GM21723 (cell line): Measurements from ENCODE around the gene GNAT2.

Experiments
- ATAC-seq: cut with Tn5 transposase; IDR thresholded peaks from one replicate; pipeline ENCODE4 v1.9.1; 2021; ENCODE audit warnings: mild to moderate bottlenecking, moderate library complexity; ENCODE audit not compliant: unreplicated experiment

The GNAT2 gene

DNA sequence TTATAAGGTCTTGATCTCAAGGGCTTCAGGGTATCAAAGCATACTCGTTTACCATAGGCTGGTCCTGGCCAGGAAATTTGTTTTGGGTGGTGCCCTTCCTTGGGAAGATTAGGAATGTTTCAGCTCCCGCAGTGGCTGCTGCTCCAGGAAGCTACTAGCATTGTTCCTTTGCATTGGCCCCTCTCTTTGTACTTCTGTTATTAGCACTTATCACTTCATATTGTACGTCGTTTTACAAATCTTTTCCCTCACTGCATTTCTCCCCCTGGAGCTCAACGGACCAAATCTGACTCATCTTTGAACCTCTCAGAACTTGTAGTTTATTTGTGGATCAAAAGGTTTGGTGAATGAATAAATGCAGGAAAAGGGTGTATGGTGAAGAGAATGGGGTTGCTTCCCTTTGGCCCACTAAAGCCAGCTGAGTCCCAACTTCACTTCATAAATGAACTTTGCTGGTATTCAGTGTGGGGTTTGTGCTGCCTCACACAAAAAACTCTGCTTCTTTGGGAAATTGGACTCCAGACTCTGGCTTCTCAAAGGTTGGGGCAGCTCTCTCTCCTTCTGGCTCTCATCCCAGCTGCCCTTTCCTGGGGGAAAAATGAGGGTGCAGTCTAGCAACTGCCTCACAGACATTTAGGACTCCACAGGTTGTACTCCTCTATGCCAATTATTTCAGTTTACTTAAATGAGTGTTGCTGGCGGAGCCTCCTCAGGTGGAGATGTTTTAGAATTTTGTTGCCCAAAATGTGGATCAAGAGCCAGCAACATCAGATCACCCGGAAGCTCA is 5.9 kb downstream of the GNAT2 start:
- ATAC-seq, result no peak

- no peak for ATAC-seq
Measured at GRCh38 chr1:109611308-109611990, 8.0 kb downstream of the GNAT2 start.

GRCh38 chr1:109610609-109611307 is 8.7 kb downstream of the GNAT2 start:
- no peak for ATAC-seq

GRCh38 chr1:109609881-109610280 is 9.5 kb downstream of the GNAT2 start:
- no peak for ATAC-seq

DNA sequence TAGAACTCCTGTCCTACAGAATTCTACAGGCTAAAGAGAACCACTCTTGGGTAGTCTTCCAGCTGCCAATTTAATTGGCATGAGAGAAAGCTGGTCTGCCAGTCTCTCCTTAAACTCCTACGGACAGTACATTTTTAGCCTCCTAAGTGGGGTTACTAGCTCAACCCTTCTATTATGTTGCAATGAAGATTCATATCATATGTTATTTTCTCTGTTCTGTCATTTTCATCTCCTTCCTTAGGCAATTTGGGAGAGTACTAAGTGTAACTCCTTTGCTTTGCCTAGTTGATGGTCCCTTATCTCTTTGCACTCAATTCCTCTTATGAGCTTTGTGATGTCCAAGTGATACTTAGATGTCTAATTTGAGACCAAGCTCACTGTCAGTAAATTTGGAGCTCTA is 14.0 kb downstream of the GNAT2 start:
- no peak for ATAC-seq

DNA sequence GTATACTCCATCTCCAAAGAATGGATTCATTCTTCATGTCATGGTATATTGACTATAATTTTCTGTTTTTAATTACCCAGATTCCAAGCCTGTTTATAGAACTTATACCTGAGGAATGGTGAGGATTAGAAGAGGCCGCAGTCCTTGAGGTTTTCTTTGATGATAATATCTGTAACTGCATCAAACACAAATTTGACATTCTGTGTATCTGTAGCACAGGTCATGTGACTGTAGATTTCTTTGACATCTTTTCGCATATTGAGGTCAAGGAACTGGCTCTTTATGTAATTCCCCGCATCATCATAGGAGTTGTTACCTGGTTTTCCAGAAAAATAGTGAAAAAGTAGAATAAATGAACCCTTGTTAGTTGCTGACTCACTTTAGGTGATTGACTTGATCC is 16.2 kb downstream of the GNAT2 start:
- no peak for ATAC-seq

- ATAC-seq, result no peak
Measured at GRCh38 chr1:109598655-109599054, 20.8 kb downstream of the GNAT2 start.

DNA sequence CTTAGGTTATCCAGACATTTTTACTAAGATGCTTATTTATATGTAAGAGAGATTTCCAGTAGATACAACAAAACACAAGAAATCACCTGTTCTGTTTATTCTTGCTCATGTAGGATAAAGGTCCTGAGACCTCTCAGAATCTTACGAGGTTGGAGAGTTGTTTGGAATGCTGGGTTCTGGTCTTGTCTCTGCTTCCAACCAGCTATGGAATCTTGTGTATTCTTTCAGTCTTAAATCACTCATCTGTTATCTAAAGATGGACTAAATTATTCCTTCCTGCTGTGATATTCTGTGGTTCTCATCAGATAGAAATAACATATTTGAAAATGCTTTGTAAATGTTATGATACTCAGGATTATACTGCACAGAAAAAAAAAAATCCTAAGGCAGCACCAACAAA is 21.3 kb downstream of the GNAT2 start:
- ATAC-seq, result no peak

DNA sequence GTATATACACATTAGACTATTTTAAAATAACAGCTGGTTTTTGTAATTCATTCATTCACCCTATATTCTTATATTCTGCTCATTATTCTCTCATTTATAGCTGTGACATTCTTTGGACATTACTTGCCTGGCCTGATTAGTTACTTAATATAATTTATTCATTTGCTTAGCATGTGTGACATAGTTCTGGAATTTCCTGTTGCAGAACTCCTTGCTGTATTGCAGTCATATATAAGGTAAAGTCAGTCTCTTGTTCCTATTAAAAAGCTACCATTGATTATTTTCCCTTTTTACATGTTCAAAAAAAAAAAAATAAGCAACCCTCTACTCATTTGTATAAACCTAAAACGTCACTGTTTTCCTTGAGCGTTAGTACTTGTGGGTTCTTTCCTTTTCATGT is 23.9 kb downstream of the GNAT2 start:
- ATAC-seq, result no peak

DNA sequence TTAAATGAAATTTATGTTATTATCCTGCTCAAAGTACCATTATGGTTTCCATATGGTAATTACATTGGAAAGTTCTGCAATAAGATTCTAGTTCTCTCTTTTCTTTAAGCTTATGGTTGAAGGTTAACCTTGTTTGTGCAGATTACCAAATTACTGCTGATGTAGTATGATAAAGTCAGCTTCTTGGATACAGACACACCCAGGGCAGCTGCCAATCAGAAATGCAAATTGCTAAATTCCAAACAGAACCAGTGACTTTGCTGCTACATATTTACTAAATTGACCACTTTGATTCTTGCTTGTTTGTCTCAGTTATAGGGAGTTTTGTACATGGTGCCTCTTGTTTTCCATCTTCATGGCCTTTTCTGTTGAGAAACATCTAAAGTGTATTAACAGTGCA is 26.5 kb downstream of the GNAT2 start:
- ATAC-seq, result no peak

DNA sequence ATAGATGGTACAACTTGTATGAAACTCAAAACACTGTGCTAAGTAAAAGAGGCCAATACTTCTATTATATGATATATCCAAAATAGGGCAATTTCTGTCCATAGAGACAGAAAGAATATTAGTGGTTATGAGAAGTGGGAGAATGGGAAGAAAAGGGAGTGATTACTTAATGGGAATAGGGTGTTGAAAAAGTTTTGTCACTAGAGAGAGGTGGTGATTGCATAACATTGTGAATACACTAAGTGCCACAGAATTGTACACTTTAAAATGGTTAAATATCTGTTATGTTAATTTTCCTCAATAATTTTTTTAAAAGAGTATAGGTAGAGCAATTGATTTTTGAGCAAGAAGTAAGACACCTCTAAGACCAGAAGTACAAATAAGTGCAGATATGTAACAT is 29.7 kb downstream of the GNAT2 start:
- ATAC-seq, result no peak

GRCh38 chr1:109589177-109589576 is 30.2 kb downstream of the GNAT2 start:
- ATAC-seq, result no peak

GRCh38 chr1:109586055-109586454 is 33.4 kb downstream of the GNAT2 start:
- no peak for ATAC-seq

DNA sequence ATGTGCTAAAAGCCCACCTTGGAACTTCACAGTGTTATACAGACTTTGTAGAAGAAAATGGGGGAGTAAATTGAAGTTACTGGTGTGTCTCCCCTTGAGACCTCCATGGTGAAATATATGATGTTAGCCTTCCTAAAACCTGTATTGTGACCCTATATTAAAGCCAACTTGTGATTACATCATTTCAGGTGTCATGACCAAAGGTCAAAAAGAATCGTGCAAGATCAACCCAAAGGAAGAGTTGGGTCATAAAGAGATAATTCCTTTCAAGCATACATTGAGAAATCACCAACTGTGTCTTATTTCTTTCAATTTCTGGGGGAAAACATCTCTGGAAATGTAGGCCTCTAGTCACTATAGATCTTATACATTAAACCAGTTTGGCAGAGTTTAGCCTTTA is 34.6 kb downstream of the GNAT2 start:
- no peak for ATAC-seq

GRCh38 chr1:109582021-109582420 is 37.4 kb downstream of the GNAT2 start:
- no peak for ATAC-seq

GRCh38 chr1:109579491-109579890 is 39.9 kb downstream of the GNAT2 start:
- no peak for ATAC-seq

DNA sequence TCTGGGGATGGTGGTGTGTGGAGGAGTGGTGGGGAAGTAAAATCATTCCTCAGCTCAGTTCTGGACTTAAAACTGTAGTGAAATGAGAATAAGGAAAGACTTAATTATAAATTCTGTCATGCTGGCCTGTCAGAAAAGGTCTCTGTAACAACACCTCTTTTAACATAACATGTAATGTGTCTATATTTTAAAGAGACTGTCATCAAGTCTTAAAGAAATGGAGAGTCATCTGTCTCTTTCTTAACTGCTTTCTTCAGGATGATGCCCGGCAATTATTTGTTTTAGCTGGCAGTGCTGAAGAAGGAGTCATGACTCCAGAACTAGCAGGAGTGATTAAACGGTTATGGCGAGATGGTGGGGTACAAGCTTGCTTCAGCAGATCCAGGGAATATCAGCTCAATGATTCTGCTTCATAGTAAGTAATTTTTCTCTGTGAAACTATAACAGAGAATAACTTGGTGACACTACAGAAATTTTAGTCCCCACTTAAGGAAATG is 40.4 kb downstream of the GNAT2 start:
- no peak for ATAC-seq

DNA sequence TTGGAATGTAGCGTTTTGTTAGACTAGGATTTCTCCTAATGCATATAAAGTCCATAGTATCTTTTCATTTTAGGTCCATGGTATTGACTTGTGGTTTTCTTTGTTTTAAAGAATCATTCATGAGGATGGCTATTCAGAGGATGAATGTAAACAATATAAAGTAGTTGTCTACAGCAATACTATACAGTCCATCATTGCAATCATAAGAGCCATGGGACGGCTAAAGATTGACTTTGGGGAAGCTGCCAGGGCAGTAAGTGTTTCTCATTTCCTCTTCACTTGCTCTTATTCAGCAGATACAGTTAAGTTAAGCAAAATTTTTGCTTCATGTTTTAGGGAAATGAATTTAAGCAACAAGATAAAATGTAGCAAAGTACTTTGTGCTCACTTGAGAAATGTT is 45.6 kb downstream of the GNAT2 start:
- no peak for ATAC-seq

DNA sequence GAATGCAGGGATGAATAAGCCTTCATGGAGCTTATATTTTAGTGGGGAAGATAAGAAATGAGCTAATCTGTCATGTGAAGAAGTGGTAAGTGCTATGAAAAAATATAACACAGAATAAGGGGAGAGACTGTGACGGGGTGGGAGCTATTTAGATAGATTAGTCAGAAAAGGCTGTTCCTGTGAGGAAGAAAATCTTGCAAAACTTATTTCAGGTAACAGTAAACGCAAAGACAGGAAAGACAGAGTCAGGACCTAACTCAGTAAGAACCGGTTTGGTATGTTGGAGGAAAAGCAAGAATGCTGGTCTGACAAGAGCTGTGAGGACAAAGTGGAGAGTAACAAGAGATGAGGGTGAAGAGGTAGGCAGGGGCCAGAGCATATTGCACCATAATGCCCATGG is 49.0 kb downstream of the GNAT2 start:
- ATAC-seq, result no peak

DNA sequence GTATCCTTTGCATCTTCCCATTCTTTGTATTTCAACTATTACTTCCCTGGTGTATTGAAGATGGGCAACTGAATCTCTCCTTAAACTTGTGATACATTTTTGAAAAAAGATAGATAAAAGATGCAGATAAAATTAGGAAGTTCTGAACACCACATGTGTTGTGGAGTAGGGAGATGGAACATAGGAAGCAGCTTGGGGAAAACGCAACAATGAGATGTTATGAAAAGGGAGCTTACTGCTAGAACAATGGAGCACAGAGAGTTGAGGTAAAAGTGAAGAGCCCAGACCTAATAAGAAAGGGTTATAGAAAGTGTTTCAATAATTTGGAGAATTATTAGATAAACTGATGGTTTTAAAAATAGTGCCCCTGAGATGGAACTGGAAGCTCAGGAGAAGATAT is 50.1 kb downstream of the GNAT2 start:
- no peak for ATAC-seq

DNA sequence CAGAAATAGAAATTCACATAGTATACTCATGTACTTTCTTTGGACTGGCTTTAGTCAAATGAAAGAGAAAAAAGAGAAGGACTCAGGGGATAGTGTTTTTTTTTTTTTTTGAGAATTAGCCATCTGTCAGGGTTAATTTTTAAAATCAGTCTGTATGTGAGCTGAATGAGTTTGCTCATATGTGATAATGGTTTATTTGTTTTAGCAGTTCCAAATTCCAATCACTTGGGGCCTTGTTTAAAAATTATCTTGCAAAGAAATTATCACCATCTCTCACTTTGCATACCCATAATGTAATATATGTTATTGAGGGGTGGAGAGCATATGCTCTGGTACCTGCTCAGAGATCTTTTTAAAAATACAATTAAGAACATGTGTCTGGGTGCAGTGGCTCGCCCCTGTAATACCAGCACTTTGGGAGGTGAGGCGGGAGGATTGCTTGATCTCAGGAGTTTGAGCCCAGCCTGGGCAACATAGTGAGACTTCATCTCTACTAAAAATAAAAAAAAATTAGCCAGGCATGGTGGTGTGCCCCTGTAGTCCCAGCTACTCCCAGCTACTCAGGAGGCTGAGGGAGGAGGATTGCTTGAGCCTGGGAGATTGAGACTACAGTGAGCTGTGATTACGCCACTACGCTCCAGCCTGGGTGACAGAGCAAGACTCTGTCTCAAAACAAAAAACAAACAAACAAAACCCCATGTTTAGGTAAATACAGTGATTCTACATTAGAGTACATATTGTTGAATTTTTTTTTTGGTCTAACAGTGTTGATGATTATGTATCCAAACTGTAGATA is 51.3 kb downstream of the GNAT2 start:
- ATAC-seq, result no peak
